Stimulated activated CD8-positive, alpha-beta memory T cell treated with anti-CD3 and anti-CD28 coated beads, Interleukin-15, amount 100 ng/mL, for 4 hours (primary cell): ENCODE data around the gene MLLT3.

ENCODE experiments used
- DNase-seq, 2 donors: peaks; one replicate each; pipeline ENCODE4 v3.0.0-alpha.2; 2020; ENCODE audit warnings: low read depth in 2 of 2

Gene MLLT3

DNA sequence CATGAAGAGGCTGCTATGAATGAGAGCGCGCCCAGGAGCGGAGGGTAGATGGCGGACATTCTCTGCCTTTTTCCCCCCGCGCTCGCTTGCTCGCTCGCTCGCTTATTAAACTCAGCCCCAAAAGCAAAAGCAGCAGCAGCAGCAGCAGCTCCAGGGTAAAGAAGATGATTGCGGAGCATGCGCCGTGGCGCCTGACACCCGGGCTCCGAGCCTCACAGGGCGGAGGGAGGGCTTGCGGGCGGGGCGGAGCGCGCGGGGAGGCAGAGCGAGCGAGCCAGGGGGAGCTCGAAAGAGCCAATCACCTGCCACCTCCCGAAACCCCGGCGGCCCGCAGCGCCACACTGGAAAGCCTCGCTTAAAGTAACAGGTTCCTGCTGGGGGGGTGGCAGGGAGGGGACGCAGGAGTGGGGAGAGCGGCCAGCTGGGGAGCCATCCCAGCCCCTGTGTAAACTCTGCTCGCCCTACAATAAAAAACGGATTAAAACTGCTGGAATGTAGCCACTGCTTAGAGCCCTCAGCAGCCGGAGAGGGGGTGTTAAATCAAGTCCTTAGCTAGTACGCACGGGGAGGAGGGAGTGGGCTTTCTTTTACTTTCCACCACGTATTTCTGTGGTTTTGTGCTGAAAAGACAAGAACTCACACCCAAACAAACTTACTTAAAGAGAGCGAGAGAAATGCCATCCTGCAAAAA is at the start of gene MLLT3:
TSS of gene MLLT3 (minus strand) at position 170 of the 691 bp plus-strand sequence.
- DNase-seq: peak; percentile 94 to 95

GRCh38 chr9:20671635-20672034 is 49.3 kb upstream of the MLLT3 start:
- DNase-seq: no peak

- DNase-seq: no peak
Measured at GRCh38 chr9:20670395-20670794, 48.1 kb upstream of the MLLT3 start.

- DNase-seq: no peak
Measured at GRCh38 chr9:20664501-20664900, 42.2 kb upstream of the MLLT3 start.

DNA sequence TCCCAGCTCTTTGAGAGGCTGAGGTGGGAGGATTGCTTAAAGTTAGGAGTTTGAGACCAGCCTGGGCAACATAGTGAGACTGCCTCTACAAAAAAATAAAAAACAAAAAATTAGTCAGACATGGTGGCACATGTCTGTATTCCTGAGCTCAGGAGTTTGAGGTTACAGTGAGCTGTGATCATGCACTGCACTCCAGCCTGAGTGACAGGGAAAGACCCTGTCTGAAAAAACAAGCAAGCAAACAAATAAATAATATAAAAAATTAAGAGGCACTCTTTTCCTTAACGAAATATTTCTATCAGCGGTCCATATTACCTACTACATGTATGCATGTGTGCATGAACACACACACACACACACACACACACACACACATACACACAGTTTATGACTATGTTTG is 40.8 kb upstream of the MLLT3 start:
- no peak for DNase-seq

DNA sequence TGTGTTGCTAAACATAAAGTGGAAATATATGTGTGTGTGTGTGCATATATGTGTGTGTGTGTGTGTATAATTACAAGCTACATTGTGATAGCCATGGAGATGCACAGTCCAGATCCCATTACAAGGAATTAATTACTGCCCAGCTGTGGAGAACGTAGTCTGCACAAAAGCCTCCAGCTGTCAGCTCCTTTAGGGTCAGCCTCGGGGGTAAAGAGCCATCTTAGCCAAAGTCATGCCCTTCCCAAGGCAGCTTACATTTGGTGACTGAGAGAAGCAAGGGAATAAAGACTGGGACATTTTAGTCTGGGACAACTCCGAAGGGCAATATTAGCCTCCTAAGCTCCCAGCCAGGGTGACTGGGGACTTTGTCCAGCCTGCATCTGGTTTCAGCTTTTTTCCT is 39.9 kb upstream of the MLLT3 start:
- DNase-seq: no peak

DNA sequence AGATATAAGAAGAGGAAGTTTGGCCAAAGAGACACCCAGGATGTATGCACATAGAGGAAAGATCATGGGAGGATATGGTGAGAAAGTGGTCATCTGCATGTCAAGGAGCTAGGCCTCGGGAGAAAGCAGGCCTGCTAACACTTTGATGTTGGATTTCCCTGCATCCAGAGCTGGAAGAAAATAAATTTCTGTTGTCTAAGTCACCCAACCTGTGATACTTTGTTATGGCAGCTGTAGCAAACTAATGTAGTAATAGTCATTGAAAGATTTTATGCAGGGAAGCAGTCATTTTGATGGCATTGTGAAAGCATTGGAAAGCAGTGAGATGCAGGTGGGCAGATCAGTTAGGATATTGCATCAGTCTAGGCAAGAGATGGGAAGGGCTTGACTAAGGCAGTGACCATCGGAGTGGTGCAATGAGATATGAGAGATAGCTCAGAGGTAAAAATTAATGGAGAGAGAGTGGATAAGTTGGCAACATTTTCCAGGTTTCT is 37.2 kb upstream of the MLLT3 start:
- DNase-seq: no peak

DNA sequence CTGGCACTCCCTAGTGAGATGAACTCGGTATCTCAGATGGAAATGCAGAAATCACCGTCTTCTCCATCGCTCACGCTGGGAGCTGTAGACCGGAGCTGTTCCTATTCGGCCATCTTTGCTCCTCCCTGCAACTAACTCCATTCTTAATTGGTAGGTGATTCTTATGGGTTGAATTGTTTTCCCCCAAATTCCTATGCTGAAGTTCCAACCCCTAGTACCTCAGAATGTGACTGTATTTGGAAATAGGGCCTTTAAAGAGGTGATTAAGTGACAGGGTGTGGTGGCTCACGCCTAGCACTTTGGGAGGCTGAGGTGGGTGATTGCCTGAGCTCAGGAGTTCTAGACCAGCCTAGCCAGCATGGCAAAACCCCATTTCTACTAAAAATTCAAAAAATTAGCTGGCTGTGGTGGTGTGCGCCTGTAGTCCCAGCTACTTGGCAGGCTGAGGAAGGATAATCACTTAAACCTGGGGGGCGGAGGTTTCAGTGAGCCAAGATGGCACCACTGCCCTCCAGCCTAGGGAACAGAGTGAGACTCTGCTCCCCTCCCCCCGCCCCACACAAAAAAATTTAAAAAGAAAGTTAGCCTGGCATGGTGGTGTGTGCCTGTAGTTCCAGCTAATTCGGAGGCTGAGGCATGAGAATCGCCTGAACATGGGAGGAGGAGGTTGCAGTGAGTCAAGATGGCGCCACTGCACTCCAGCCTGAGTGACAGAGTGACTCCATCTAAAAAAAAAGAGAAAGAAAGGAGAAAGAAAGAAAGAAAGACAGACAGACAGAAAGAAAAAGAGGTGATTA is 36.6 kb upstream of the MLLT3 start:
- no peak for DNase-seq

DNA sequence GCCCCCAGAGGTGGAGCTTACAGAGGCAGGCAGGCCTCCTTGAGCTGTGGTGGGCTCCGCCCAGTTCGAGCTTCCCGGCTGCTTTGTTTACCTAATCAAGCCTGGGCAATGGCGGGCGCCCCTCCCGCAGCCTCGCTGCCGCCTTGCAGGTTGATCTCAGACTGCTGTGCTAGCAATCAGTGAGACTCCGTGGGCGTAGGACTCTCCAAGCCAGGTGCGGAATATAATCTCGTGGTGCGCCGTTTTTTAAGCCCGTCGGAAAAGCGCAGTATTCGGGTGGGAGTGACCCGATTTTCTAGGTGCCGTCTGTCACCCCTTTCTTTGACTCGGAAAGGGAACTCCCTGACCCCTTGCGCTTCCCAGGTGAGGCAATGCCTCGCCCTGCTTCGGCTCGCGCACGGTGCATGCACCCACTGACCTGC is 36.0 kb upstream of the MLLT3 start:
- DNase-seq: peak in 1 of 2 donors; percentile 10

GRCh38 chr9:20651939-20652338 is 29.6 kb upstream of the MLLT3 start:
- no peak for DNase-seq

DNA sequence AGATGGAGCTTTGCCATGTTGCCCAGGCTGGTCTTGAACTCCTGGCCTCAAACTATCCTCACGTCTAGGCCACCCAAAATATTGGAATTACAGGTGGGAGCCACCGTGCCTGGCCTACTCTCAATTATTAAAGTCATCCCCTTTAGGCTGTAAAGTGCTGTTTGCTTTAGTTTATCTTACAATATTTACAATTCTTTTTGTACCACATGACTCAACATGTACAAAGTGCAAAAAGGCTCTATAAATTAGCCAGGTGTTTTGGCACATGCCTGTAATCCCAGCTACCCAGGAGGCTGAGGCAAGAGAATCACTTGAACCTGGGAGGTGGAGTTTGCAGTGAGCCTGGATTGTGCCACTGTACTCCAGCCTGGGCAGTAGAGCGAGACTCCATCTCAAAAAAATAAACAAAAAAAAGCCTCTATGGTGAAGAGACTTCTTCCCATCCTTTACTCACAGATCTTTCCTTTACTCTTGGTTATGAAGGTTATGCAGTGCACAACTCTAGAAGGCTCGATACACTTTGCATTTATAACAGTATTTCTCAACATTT is 28.5 kb upstream of the MLLT3 start:
- no peak for DNase-seq

DNA sequence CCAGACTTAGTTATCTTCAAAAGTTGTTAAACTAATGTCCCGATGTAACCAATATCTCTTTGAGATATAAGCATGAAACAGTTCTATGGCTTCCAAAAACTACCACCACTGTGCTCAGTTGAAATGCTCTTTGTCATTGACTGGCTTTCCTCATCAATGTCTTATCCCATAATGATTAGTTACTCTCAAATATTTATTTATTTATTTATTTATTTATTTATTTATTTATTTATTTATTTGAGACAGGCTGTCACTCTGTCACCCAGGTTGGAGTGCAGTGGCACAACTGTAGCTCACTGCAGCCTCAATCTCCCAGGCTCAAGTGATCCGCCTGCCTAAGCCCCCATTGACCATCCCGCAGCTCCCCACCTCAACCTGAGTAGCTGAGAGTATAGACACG is 28.0 kb upstream of the MLLT3 start:
- no peak for DNase-seq

- no peak for DNase-seq
Measured at GRCh38 chr9:20649381-20649780, 27.1 kb upstream of the MLLT3 start.

- DNase-seq: no peak
Measured at GRCh38 chr9:20646656-20647055, 24.4 kb upstream of the MLLT3 start.

DNA sequence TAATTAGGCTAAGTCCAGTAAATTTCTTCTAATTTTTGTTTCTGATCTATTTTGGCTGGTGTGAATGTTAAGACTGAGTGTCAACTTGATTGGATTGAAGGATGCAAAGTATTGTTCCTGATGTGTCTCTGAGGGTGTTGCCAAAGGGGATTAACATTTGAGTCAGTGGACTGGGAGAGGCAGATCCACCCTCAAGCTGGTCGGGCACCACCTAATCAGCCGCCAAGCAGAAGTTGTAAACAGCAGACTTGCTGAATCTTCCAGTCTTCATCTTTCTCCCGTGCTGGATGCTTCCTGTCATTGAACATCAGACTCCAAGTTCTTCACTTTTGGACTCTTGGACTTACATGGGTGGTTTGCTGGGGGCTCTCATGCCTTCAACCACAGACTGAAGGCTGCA is 21.4 kb upstream of the MLLT3 start:
- no peak for DNase-seq

DNA sequence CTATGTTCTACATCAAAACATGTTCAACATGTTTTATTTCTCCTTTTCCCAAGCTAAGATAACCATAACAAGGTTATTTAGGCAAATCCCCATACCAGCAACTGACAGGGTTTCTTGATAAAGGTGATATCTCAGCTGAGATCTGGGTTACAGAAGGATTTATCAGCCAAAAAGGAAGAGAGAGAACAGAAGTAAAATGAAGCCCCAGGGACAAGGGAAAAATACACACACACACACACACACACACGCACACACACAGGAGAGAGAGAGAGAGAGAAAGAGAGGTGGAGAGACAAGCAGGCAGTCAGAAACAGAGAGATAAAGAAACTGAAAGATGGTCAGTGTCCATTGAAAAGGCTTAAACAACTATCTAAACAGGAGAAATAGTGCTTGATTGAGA is 19.7 kb upstream of the MLLT3 start:
- DNase-seq: no peak

DNA sequence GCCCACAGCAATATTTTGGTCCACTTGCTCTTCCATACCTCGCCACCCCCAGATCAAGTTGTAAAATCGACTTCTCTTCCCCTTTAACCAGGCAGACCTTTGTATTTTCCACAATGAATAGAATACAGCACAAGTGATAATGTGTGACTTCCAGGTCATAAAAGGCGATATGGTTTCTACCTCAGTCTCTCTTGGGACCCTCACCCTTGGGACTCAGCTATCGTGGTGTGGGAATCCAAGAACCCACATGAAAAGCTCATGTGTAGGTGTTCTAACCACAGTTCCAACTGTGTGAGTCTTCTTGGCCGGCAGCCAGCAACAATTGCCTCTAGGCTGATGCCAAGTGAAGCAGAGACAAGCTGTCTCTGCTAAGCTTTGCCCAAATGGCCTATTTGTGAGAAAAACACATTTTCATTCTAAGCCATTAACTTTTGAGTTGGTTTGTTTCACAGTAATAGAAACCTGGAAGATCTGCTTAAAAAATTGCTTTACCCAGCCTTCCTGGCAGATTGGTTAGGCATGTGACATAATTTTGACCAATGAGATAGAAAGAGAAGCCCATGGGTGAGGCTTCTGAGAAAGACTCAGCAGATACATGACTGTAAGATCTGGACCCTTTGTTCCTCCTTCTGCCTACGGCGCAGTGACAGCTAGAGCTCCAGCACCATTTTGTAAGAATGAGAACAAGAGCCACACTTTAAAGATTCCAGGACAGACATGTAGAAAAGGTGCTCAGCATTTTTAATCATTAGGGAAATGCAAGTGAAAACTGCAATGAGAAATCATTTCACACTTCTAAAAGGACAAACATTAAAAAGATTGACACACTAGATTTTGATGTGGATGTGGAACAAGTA is 18.3 kb upstream of the MLLT3 start:
- DNase-seq: peak in 1 of 2 donors; percentile 64

- DNase-seq: no peak
Measured at GRCh38 chr9:20636888-20637440, 14.7 kb upstream of the MLLT3 start.

DNA sequence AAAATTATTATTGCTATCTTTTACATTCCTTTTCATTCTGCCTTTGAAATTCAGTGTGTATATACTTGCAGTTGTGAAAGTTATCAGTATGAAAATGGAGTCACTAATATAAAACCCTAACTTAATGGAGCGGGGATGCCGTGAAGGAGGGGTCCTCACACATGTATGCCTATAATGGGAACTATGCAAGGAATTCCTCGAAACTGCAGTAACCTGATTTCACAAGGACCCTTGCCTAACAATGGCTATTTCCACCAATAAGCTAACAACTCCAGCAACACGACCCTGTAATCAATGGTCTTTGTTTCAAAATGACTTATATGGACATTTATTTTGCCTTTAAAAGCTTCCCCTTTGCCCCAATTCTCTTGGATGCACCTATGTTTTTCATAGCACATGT is 12.6 kb upstream of the MLLT3 start:
- DNase-seq: no peak

DNA sequence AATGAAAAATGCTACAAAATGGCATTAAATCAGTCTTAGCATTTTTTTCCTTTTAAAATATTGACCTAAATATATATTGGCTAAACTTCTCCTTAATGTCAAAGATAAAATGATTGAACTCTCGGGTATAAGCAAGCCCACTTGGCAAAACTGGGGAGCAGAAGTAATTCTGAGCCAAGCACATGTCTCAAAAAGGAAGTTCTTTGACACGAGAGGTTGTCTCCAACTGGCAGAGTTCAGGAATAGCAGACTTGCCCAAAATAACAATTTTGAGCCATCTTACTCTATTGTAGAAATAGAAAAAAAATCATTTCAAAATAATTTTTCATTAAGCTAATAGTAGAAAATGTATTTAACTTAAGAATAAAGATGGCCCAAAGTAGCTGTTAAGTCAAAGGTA is 10.4 kb upstream of the MLLT3 start:
- DNase-seq: no peak

DNA sequence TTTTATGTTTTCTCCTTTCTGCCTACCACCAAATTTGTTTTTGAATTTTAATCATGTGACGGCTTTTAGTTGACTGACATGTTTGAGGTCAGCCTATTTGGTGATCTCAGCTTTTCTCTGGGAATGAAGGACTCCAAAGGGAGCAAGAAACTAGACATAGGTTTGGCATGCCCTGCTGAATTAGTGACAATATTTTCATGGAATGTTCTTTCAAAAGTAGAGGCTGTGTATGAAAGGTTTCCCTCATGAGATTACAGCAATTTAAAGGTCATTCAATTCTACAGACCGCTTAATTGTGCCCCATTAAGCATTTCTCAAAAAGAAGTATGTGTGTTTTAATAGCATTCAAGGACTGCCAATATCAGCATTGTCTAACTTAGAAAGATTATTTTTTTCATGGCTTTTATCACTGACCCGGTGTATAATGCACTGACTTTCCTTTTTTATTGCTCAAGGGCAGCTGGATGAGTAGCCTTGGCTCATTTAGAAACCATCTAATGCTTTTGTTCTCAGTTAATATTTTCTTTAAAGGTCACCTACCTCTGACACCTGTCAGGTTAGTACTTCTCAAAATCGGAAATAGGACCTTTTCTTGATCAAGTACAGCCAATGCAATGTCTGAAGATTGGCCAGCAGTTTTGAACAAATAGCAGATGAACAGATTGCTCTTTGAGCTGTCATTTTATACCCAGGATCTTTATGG is 8.1 kb upstream of the MLLT3 start:
- DNase-seq: no peak
